Activated naive CD4-positive, alpha-beta T cell treated with anti-CD3 and anti-CD28 coated beads, Interleukin-2, amount 10 ng/mL, durations not matched to agents 7 days and 5 days (primary cell): Measurements from ENCODE around the gene SLC25A12.

ENCODE experiments used
- CTCF ChIA-PET: fragments of 350-600 bp; sonication (Branson Sonifier 250); formaldehyde crosslinking; loops from one replicate; lab custom pipeline; 2021; ENCODE audit warnings: antibody characterized with exemption; lab: Charles Lee
- DNase-seq: peaks from one replicate; pipeline ENCODE4 v3.0.0-alpha.2; 2020
- H3K27ac Mint-ChIP-seq: one replicate; pipeline ENCODE4 v1.8.0; 2021; ENCODE audit warnings: mild to moderate bottlenecking, moderate library complexity, mixed read lengths
- H3K27me3 Mint-ChIP-seq: one replicate; pipeline ENCODE4 v1.8.0; 2021; ENCODE audit warnings: mild to moderate bottlenecking, mixed read lengths
- H3K36me3 Mint-ChIP-seq: one replicate; pipeline ENCODE4 v1.8.0; 2021; ENCODE audit warnings: mixed read lengths
- H3K4me1 Mint-ChIP-seq: one replicate; pipeline ENCODE4 v1.8.0; 2021; ENCODE audit warnings: mixed read lengths
- H3K4me3 Mint-ChIP-seq: one replicate; pipeline ENCODE4 v1.8.0; 2021; ENCODE audit warnings: mild to moderate bottlenecking, moderate library complexity, mixed read lengths
- H3K9me3 Mint-ChIP-seq: one replicate; pipeline ENCODE4 v1.8.0; 2021; ENCODE audit warnings: mixed read lengths

SLC25A12 gene

DNA sequence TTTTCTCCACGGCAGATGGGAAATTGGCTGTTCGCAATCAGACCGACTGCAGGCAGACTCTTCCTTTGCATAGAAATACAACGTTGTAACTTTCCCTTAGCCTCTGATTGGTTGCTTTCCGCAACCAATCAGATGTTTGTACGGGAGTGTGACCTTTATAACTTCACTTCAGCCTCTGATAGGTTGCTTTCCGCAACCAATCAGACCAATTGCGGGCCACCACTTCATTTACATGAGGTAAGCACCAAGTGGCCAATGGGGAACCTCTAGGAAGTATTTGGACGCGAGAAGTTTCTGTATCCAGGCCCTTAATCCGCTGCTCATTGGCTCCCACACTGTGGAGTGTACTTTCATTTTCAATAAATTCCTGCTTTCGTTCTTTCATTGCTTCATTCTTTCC is 19.1 kb downstream of the SLC25A12 start:
- peaks cover 15% of the 10 kb centered on the region for H3K4me1 Mint-ChIP-seq
- no peak overlapping the region for H3K4me3 Mint-ChIP-seq
- H3K36me3 Mint-ChIP-seq: peaks cover 34% of the 10 kb centered on the region
- H3K9me3 Mint-ChIP-seq: no peaks in the 10 kb centered on the region
- CTCF ChIA-PET: no interaction called here
- H3K27me3 Mint-ChIP-seq: no peaks in the 10 kb centered on the region
- no peak for DNase-seq
- H3K27ac Mint-ChIP-seq: no peak overlapping the region

DNA sequence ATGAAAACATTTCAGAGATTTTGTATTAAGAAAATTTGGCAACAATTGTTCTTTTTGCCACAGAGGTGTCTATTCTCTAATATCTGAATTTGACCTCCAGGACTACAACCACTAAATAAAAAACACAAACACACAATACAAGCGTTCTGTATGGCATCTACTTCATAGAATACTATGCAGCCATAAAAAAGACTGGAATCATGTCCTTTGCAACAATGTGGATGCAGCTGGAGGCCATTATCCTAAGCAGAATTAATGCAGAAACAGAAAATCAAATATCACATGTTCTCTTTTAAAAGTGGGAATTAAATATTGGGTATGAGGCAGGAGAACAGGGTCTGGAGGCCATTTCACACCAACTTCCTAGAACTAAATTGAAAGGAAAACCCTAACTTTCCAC is 19.5 kb downstream of the SLC25A12 start:
- CTCF ChIA-PET: no interaction called here
- no peaks in the 10 kb centered on the region for H3K27me3 Mint-ChIP-seq
- no peak overlapping the region for H3K27ac Mint-ChIP-seq
- H3K9me3 Mint-ChIP-seq: no peaks in the 10 kb centered on the region
- no peak overlapping the region for H3K4me3 Mint-ChIP-seq
- peaks cover 15% of the 10 kb centered on the region for H3K4me1 Mint-ChIP-seq
- peaks cover 34% of the 10 kb centered on the region for H3K36me3 Mint-ChIP-seq
- DNase-seq: no peak

DNA sequence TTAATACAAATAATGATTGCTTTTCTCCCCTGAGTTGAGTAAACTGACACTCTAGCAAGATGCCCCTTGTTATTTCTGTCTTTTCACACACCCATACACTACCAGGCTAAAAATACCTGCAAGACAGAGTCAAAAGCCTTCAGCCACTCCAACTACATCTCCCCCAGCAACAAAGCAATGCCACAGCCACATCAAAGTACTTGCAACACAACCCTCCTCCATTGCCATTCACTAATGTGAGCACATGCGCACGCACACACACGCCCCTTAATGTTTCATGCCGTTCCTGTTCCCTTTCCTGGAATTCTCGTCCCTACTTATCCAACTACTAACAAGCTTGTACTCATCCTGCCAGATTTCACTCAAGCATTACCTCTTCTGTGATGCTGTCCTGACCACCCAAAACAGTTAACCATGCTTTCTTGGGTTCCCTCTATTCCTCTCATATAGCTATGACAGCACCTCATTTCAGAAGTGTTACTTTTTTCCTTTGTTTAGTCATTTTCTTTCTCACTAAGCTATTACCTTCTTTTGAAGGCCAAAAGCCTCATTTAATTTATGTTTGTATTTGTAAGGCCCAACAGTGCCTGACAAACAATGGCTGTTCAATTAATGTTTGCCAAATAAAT is 29.6 kb downstream of the SLC25A12 start:
- peaks cover 9% of the 10 kb centered on the region for H3K4me1 Mint-ChIP-seq
- no peaks in the 10 kb centered on the region for H3K9me3 Mint-ChIP-seq
- no peak overlapping the region for H3K27ac Mint-ChIP-seq
- no peak overlapping the region for H3K4me3 Mint-ChIP-seq
- CTCF ChIA-PET: no interaction called here
- peak; percentile 38 for DNase-seq
- peaks cover 17% of the 10 kb centered on the region for H3K36me3 Mint-ChIP-seq
- no peaks in the 10 kb centered on the region for H3K27me3 Mint-ChIP-seq

DNA sequence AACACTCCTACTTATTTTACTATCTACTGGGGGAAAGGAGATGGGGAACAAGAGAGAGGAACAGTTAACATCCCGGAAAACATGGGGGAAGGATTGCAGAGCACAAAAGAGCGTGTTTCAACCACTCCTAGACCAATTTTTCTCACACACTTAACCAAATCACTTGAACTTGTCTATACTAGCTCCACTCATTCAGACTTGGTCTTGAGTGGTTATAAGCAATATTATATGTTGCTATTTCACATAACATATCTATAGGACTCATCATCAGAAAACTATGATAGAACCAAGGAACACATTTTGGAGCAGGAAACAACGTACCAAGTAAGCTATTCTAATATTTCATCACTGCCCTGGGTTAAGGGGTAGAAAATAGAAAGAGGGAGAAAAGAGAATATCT is 31.5 kb downstream of the SLC25A12 start:
- Mint-ChIP-seq H3K27ac (no peak overlapping the region), H3K4me1 (peaks cover 9% of the 10 kb centered on the region), H3K27me3 (no peaks in the 10 kb centered on the region), H3K9me3 (no peaks in the 10 kb centered on the region), H3K4me3 (no peak overlapping the region), H3K36me3 (peaks cover 12% of the 10 kb centered on the region)
- DNase-seq: no peak
- CTCF ChIA-PET: interaction anchor here (0.7 kb wide), 1 partner anchor 163 kb away, joined by 4 read pairs; no protein-coding TSS in a partner anchor

DNA sequence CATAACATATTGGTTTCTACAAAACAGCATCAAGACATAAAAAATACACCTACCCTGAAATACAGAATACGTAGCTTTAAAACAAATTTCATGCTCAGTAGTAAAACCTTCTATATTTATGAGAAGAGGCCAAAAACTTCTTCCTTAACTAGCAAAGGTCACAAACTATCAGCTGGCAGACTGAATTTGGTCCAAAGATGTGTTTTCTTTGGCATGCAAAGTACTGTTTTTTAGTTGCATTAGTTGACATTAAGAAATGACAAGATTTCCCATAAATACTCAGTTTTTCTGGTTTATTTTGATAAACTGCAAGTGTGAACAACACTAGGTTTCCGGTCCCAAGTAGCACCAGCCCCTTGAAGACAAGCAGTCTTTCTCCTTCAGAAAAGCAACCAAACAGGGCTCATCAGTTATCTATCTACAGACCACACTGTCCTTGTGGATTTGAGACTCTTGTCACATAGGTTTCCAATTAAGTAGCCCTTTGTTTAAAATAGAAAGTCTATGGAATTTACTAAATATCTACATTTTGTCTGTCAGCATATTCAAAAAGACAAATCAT is 35.6 kb downstream of the SLC25A12 start:
- H3K9me3 Mint-ChIP-seq: no peaks in the 10 kb centered on the region
- no peaks in the 10 kb centered on the region for H3K4me1 Mint-ChIP-seq
- H3K4me3 Mint-ChIP-seq: no peak overlapping the region
- peaks cover 26% of the 10 kb centered on the region for H3K36me3 Mint-ChIP-seq
- no peak for DNase-seq
- CTCF ChIA-PET: no interaction called here
- H3K27me3 Mint-ChIP-seq: no peaks in the 10 kb centered on the region
- no peak overlapping the region for H3K27ac Mint-ChIP-seq

DNA sequence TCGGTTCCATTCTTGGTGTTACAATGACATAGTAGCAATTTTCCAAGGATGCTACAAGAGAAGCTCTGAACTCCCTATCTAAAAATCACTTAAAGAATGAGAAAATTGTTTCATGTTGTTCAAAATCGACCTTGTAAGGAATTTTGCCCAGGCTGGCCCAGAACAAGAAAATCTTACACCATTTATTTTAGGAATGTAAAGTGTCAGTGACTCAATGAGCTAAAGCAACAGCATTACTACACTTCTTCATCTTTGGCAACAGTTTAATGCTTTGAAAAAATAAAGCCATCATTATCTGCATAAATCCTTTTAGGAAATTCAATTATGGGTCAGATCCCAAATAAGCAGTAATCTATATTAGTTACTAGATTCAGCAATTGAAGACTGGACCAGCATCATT is 38.6 kb downstream of the SLC25A12 start:
- Mint-ChIP-seq H3K36me3 (peaks cover 29% of the 10 kb centered on the region), H3K27me3 (no peaks in the 10 kb centered on the region), H3K27ac (no peak overlapping the region), H3K4me3 (no peak overlapping the region), H3K4me1 (no peaks in the 10 kb centered on the region), H3K9me3 (no peaks in the 10 kb centered on the region)
- DNase-seq: no peak
- CTCF ChIA-PET: interaction anchor here (1.2 kb wide), 1 partner anchor 151 kb away, joined by 3 read pairs; no protein-coding TSS in a partner anchor

DNA sequence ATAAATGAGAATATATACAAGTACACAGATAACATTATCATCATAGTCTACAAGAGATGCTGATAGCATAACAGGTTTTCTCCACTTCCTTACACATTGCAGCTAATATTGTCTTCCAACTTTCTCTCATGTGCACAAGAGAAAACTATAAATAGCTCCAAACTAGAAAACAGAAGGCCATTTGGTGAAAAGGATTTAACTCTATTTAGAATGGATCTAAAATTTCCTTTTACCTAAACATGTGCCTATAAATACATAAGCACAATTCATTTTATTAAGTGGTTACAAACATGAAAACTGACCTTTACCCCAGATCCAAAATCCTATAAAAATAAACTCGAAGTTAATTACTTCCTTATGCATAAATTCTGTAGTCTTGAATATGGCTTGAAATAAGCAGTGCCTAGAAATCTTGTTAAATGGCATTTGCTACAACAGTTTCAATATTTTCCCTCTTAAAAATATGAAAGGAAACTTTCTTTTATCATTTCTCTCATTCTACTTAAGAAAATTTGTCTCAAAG is 41.6 kb downstream of the SLC25A12 start:
- Mint-ChIP-seq H3K27me3 (no peaks in the 10 kb centered on the region), H3K9me3 (no peaks in the 10 kb centered on the region), H3K36me3 (peaks cover 27% of the 10 kb centered on the region), H3K27ac (no peak overlapping the region), H3K4me3 (no peak overlapping the region), H3K4me1 (no peaks in the 10 kb centered on the region)
- CTCF ChIA-PET: interaction anchor here (1.3 kb wide), 1 partner anchor 8 kb away, joined by 4 read pairs; no protein-coding TSS in a partner anchor
- no peak for DNase-seq

DNA sequence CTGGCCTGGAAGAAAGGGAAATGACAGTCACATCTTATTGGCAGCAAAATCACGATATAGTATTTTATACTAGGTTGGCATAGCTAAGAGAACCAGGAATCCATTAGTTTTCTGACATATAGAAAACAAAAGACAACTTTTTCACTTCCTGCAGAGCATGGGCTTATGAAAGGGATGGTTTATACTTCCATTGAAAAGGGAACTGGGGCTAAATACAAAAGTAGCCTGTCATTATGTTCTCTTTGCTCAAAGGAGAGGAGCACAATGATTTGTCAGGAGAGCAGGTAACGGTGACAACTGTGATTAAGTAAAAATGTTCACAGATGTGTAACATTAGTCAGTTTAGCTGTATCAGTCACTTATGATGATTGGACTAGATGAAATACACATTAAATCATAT is 46.4 kb downstream of the SLC25A12 start:
- Mint-ChIP-seq H3K36me3 (peaks cover 6% of the 10 kb centered on the region), H3K27me3 (no peaks in the 10 kb centered on the region), H3K9me3 (no peaks in the 10 kb centered on the region), H3K4me1 (no peaks in the 10 kb centered on the region), H3K27ac (no peak overlapping the region), H3K4me3 (no peak overlapping the region)
- CTCF ChIA-PET: no interaction called here
- DNase-seq: no peak

DNA sequence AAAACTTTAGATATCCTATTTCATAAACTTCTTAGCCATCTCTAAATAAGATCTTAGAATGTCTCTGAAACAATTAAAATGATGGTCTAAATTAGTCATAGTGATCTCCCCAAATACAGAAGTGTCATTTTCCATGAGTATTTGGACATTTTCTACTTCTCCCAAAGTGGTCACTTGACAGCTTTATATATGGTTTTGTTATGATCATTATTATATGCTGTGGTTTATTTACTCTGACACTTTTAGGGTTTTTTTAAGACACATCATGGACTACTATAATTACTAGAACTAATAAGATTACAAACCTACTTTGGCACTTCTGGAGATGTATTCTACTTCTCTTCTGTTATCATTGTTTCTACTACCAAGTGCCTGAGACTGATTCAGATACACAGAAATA is 47.1 kb downstream of the SLC25A12 start:
- DNase-seq: no peak
- no peaks in the 10 kb centered on the region for H3K4me1 Mint-ChIP-seq
- H3K27ac Mint-ChIP-seq: no peak overlapping the region
- CTCF ChIA-PET: no interaction called here
- no peaks in the 10 kb centered on the region for H3K27me3 Mint-ChIP-seq
- H3K4me3 Mint-ChIP-seq: no peak overlapping the region
- H3K36me3 Mint-ChIP-seq: peaks cover 1% of the 10 kb centered on the region
- no peaks in the 10 kb centered on the region for H3K9me3 Mint-ChIP-seq

DNA sequence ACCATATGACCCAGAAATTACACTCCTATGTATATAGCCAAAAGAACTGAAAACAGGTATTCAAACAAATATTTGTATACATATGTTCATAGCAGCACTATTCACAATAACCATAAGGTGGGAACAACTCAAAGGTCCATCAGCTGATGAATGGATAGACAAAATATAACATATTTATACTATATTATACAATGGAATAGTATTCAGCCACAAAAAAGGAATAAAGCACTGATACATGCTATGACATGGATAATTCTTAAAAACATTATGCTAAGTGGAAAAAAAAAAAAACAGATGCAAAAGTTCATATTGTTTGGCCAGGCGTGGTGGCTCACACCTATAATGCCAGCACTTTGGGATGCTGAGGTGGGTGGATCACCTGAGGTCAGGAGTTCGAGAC is 52.0 kb downstream of the SLC25A12 start:
- Mint-ChIP-seq H3K9me3 (no peaks in the 10 kb centered on the region), H3K27ac (no peak overlapping the region), H3K36me3 (peaks cover 26% of the 10 kb centered on the region), H3K4me3 (no peak overlapping the region), H3K27me3 (no peaks in the 10 kb centered on the region), H3K4me1 (no peaks in the 10 kb centered on the region)
- CTCF ChIA-PET: no interaction called here
- DNase-seq: no peak

DNA sequence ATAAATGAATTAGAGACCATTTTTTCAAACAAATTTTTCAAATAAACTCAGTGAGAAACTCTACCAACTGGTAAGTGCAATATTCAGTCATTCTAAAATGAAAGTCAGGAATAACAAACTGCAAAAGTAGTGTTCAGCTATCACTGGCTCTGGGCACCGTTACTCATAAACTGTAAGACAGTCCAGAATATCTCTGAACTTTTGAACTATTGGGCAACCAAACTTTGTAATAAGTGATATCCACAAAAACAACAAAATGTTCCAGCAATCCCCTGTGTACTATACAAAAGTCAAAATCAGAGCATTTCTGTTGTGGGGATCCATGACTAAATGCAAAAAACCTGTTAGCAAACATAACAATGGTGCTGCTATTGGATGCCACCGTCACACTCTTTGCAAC is 56.3 kb downstream of the SLC25A12 start:
- no peak overlapping the region for H3K4me3 Mint-ChIP-seq
- H3K4me1 Mint-ChIP-seq: no peaks in the 10 kb centered on the region
- H3K27ac Mint-ChIP-seq: no peak overlapping the region
- CTCF ChIA-PET: no interaction called here
- peaks cover 57% of the 10 kb centered on the region for H3K36me3 Mint-ChIP-seq
- peaks cover 3% of the 10 kb centered on the region for H3K9me3 Mint-ChIP-seq
- H3K27me3 Mint-ChIP-seq: no peaks in the 10 kb centered on the region
- DNase-seq: no peak

DNA sequence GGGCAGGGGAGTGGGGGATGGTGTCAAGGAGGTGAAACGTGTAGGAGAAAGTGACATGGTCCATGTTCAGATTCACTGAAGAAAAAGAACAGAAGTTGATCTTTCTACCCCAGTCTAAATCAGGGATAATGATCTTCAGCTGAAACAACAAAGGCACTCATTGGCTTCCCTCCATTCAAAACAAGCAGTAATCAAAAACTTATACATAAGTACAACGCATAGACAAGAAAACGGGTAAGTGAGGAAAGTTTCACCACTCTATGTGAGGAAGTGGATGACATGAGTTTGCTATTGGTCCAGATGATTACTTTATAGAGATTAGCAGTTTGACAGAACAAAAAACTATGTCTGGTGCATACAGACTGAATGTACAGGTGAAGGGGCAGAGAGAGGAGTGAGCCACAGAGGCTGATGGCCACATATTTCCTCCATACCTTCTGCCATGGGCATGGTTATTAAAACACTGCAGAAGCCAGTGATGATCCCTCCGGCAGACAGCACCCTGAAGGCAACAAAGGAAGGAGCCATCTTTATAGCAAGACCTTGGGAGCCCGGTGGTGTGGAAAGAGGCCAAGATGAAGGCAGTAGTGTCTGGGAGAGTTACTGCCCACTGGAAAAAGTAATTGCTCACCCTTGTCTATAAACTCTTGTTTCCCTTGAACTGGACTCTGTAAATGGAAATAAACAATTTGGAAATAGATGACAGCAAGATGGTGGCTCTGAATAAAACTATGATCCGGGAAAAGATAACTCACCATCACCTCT is 57.7 kb downstream of the SLC25A12 start:
- CTCF ChIA-PET: no interaction called here
- H3K36me3 Mint-ChIP-seq: peaks cover 65% of the 10 kb centered on the region
- no peak overlapping the region for H3K4me3 Mint-ChIP-seq
- no peaks in the 10 kb centered on the region for H3K4me1 Mint-ChIP-seq
- H3K27ac Mint-ChIP-seq: no peak overlapping the region
- H3K27me3 Mint-ChIP-seq: no peaks in the 10 kb centered on the region
- peaks cover 12% of the 10 kb centered on the region for H3K9me3 Mint-ChIP-seq
- DNase-seq: no peak

DNA sequence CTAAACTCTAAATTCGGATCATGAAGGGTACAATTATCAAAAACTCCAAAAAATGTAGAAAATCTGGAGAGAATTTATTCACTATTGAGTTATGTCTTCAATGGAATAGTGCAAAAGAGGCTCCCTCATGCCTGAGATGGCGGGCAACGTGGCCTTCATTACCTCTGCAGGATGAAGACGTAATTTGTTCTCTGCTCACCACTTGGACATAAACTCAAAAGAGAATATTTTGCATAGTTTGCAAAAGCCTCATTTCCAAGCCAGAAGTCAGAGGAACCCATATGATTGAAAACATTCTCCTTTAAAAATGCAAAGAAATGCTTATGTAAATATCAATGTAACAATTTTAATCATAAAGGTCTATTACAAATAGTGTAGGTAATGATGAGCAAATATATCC is 58.7 kb downstream of the SLC25A12 start:
- CTCF ChIA-PET: no interaction called here
- H3K36me3 Mint-ChIP-seq: peaks cover 68% of the 10 kb centered on the region
- H3K9me3 Mint-ChIP-seq: peaks cover 16% of the 10 kb centered on the region
- no peaks in the 10 kb centered on the region for H3K4me1 Mint-ChIP-seq
- H3K27ac Mint-ChIP-seq: no peak overlapping the region
- DNase-seq: no peak
- H3K4me3 Mint-ChIP-seq: no peak overlapping the region
- no peaks in the 10 kb centered on the region for H3K27me3 Mint-ChIP-seq

DNA sequence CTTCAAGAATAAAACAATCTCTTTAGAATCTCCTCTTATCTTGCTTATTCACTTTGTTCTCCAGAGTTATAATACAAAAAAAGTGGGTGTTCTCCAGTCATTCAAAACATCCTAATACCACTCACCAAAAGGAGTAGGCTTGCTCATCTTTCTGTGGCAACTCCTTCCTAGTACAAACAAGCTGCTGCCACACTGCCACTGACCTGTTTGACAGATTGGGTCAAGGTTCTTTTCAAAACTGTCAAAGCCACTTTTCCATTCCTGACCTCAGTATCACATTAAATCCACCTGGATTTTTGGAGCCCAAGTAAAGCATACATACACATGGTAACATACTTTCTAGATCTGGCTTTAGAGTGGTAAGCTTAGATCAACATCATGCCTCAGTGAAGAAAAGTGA is 59.8 kb downstream of the SLC25A12 start:
- H3K4me1 Mint-ChIP-seq: no peaks in the 10 kb centered on the region
- H3K36me3 Mint-ChIP-seq: peaks cover 66% of the 10 kb centered on the region
- CTCF ChIA-PET: no interaction called here

More for the DNA sequence above, 59.8 kb downstream of the SLC25A12 start:
- Mint-ChIP-seq H3K9me3 (peaks cover 16% of the 10 kb centered on the region), H3K27ac (no peak overlapping the region), H3K4me3 (no peak overlapping the region), H3K27me3 (no peaks in the 10 kb centered on the region)
- DNase-seq: no peak
